K562 (cell line): Measurements from ENCODE around the gene EYA3. TPM values are rescaled to one million over a fixed set of nuclear protein-coding genes. Genes with fewer than 3 reads are reported as not detected.

Experiments used
- CEBPB ChIP-seq: fragments of 450-650 bp; IDR thresholded peaks from 2 replicates; pipeline ENCODE4 v1.6.1; 2016; ENCODE audit warnings: missing genetic modification characterization, missing compliant biosample characterization
- CEBPG ChIP-seq, 3 experiments: fragments of 200-800 bp in 1 of 3; sonication (Bioruptor generic) in 1 of 3; sonication (generic) in 1 of 3; formaldehyde crosslinking in 1 of 3; IDR thresholded peaks in 2 of 3; conservative IDR thresholded peaks in 1 of 3; 2 replicates each; pipeline versions ENCODE4 v1.6.1 to v1.8.0; 2016 to 2022; ENCODE audit warnings: missing compliant biosample characterization in 2 of 3, missing genetic modification characterization in 2 of 3, mild to moderate bottlenecking in 1 of 3, missing genetic modification reagents in 1 of 3
- ERF ChIP-seq: fragments of 450-650 bp; formaldehyde crosslinking; IDR thresholded peaks from 2 replicates; pipeline ENCODE4 v1.4.0; 2020; ENCODE audit warnings: mild to moderate bottlenecking, mixed read lengths
- GTF2A2 ChIP-seq: IDR thresholded peaks from 2 replicates; pipeline ENCODE4 v1.6.1; 2016; ENCODE audit warnings: mild to moderate bottlenecking, missing genetic modification characterization, missing compliant biosample characterization
- KAT7 ChIP-seq: sonication (generic); formaldehyde crosslinking; IDR thresholded peaks from 2 replicates; pipeline ENCODE4 v1.8.0; 2022; ENCODE audit warnings: missing genetic modification reagents, mild to moderate bottlenecking, borderline replicate concordance
- KDM2B ChIP-seq: fragments of 250-450 bp; sonication (Bioruptor Pico); IDR thresholded peaks from 2 replicates; pipeline ENCODE4 v1.8.0; 2021; ENCODE audit warnings: mild to moderate bottlenecking, moderate library complexity
- L3MBTL2 ChIP-seq: fragments of 450-650 bp; IDR thresholded peaks from 2 replicates; pipeline ENCODE4 v1.6.1; 2016; ENCODE audit warnings: mild to moderate bottlenecking, moderate library complexity
- MCM3 ChIP-seq: fragments of 450-650 bp; IDR thresholded peaks from 2 replicates; pipeline ENCODE4 v1.6.1; 2016
- NR2C2 ChIP-seq, 2 experiments: fragments of 200-800 bp in 1 of 2; sonication (Bioruptor generic) in 1 of 2; sonication (generic) in 1 of 2; formaldehyde crosslinking in 1 of 2; IDR thresholded peaks; 2 replicates each; pipeline versions ENCODE4 v1.6.1 to v1.8.0; 2016 to 2022; ENCODE audit warnings: mild to moderate bottlenecking in 1 of 2, missing compliant biosample characterization in 1 of 2, missing genetic modification characterization in 1 of 2, missing genetic modification reagents in 1 of 2
- NUFIP1 ChIP-seq: fragments of 450-650 bp; IDR thresholded peaks from 2 replicates; pipeline ENCODE4 v1.6.1; 2018; ENCODE audit not compliant: partially characterized antibody
- SAFB ChIP-seq: fragments of 200-400 bp; formaldehyde crosslinking; IDR thresholded peaks from 2 replicates; pipeline ENCODE4 v1.6.1; 2017; ENCODE audit warnings: low read depth, low read length, borderline replicate concordance
- STAT5B ChIP-seq: fragments of 250-450 bp; sonication (Bioruptor Pico); IDR thresholded peaks from 2 replicates; pipeline ENCODE4 v1.8.0; 2021; ENCODE audit warnings: mild to moderate bottlenecking, inconsistent platforms
- TAF7 ChIP-seq: fragments of 450-650 bp; IDR thresholded peaks from 2 replicates; pipeline ENCODE4 v1.6.1; 2016; ENCODE audit warnings: missing genetic modification characterization, missing compliant biosample characterization
- ZNF354B ChIP-seq: fragments of 250-450 bp; sonication (Bioruptor Pico); IDR thresholded peaks from 2 replicates; pipeline ENCODE4 v1.4.0; 2020
- ZNF583 ChIP-seq: fragments of 250-450 bp; sonication (Bioruptor Pico); IDR thresholded peaks from 2 replicates; pipeline ENCODE4 v1.4.0; 2020
- ZNF75A ChIP-seq: fragments of 450-650 bp; formaldehyde crosslinking; IDR thresholded peaks from 2 replicates; pipeline ENCODE4 v1.4.0; 2020; ENCODE audit warnings: mild to moderate bottlenecking
- ZNF766 ChIP-seq: fragments of 200-800 bp; sonication (Bioruptor generic); conservative IDR thresholded peaks from 2 replicates; pipeline ENCODE4 v1.6.1; 2016; ENCODE audit warnings: missing genetic modification characterization, missing compliant biosample characterization
- polyA plus RNA-seq, 8 experiments: library from polyadenylated mRNA; depleted of rRNA in 4 of 8; stranded (reverse) in 5 of 8; unstranded in 3 of 8; fragments of >200 nt; fragmentation: Nextera tagmentation in 2 of 8; fragmentation: Illumina TruSeq in 1 of 8; extraction: Ambion mirVana in 2 of 8; extraction: Trizol in 1 of 8; gene quantifications; 2 replicates each; pipeline versions ENCODE4 v1.2.1 to v1.2.3, GENCODE V29; 2011 to 2014; ENCODE audit warnings: inconsistent platforms in 1 of 8, missing spikeins in 1 of 8
- total RNA-seq, 7 experiments: library from RNA; depleted of rRNA in 6 of 7; stranded (reverse); fragments of >200 nt in 6 of 7; fragmentation: Illumina TruSeq in 2 of 7; extraction: Trizol in 2 of 7; gene quantifications; 2 replicates each; pipeline versions ENCODE4 v1.2.1 to v1.2.3, GENCODE V29; 2011 to 2021; ENCODE audit warnings: low replicate concordance in 1 of 7
- TF ChIP-seq, protein P1 (sequence below): fragments of 450-650 bp; IDR thresholded peaks from one replicate; pipeline ENCODE4 v1.6.1; 2018; ENCODE audit warnings: mild to moderate bottlenecking, moderate library complexity; ENCODE audit not compliant: partially characterized antibody
- TF ChIP-seq, protein P2 (sequence below): fragments of 450-650 bp; formaldehyde crosslinking; conservative IDR thresholded peaks from 2 replicates; pipeline ENCODE4 v1.4.0; 2022; ENCODE audit warnings: mild to moderate bottlenecking, missing genetic modification characterization
- TF ChIP-seq, protein P3 (sequence below): sonication (generic); formaldehyde crosslinking; IDR thresholded peaks from 2 replicates; pipeline ENCODE4 v1.5.0; 2020; ENCODE audit warnings: missing genetic modification reagents
- TF ChIP-seq, protein P4 (sequence below): fragments of 150-350 bp; conservative IDR thresholded peaks from 2 replicates; pipeline ENCODE4 v1.6.1; 2014; ENCODE audit warnings: low read length

EYA3 gene
- total and polyA plus RNA-seq, 9 of the 15 experiments (the other 6 are each of a cell fraction or from before 2014, with no cell fraction given), result 21.7 to 64.0 (median 43.6) TPM

DNA sequence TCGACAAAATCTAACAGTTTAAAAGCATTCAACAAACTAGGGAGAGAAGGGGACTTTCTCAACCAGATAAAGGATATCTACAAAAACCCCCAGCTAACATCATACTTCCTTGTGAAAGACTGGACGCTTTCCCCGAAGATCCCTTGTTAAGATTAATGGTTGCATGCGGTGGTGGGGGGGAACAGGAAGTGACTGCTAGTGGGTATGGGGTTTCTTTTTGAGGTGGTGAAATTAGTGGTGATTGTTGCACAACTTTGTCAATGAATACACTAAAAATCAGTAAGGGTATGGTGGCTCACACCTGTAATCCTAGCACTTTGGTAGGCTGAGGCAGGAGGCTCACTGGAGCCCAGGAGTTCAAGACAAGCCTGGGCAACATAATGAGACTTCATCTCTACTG lies 26.9 kb upstream of the EYA3 start (continued):
- TF ChIP-seq CEBPG (CRISPR knock-in tag; IDR thresholded peaks at IDR 0.05), result peak; percentile 97
- peak; percentile 99 for TF ChIP-seq CEBPG (tag; conservative IDR thresholded peaks at IDR 0.05 in 1 of 2, IDR thresholded peaks at IDR 0.05 in 1 of 2)
- TF ChIP-seq, protein P1, sequence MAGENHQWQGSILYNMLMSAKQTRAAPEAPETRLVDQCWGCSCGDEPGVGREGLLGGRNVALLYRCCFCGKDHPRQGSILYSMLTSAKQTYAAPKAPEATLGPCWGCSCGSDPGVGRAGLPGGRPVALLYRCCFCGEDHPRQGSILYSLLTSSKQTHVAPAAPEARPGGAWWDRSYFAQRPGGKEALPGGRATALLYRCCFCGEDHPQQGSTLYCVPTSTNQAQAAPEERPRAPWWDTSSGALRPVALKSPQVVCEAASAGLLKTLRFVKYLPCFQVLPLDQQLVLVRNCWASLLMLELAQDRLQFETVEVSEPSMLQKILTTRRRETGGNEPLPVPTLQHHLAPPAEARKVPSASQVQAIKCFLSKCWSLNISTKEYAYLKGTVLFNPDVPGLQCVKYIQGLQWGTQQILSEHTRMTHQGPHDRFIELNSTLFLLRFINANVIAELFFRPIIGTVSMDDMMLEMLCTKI, result no peak
- TF ChIP-seq ZNF75A (CRISPR knock-in tag), result no peak
- TF ChIP-seq ZNF354B (CRISPR knock-in tag), result no peak
- no peak for TF ChIP-seq KAT7 (CRISPR knock-in tag)
- TF ChIP-seq, protein P2, sequence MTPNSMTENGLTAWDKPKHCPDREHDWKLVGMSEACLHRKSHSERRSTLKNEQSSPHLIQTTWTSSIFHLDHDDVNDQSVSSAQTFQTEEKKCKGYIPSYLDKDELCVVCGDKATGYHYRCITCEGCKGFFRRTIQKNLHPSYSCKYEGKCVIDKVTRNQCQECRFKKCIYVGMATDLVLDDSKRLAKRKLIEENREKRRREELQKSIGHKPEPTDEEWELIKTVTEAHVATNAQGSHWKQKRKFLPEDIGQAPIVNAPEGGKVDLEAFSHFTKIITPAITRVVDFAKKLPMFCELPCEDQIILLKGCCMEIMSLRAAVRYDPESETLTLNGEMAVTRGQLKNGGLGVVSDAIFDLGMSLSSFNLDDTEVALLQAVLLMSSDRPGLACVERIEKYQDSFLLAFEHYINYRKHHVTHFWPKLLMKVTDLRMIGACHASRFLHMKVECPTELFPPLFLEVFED, result peak; percentile 51
- no peak for TF ChIP-seq STAT5B (CRISPR knock-in tag)
- TF ChIP-seq, protein P3, sequence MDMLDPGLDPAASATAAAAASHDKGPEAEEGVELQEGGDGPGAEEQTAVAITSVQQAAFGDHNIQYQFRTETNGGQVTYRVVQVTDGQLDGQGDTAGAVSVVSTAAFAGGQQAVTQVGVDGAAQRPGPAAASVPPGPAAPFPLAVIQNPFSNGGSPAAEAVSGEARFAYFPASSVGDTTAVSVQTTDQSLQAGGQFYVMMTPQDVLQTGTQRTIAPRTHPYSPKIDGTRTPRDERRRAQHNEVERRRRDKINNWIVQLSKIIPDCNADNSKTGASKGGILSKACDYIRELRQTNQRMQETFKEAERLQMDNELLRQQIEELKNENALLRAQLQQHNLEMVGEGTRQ, result no peak
- TF ChIP-seq ZNF583 (CRISPR knock-in tag), result peak; percentile 66; the same call in 1 of the 2 replicates
- peak; percentile 81 for TF ChIP-seq L3MBTL2
- TF ChIP-seq KDM2B (CRISPR knock-in tag), result no peak
- no peak for TF ChIP-seq MCM3
- TF ChIP-seq ERF (CRISPR knock-in tag), result no peak
- TF ChIP-seq NR2C2 (CRISPR knock-in tag; IDR thresholded peaks at IDR 0.05), result no peak
- TF ChIP-seq NR2C2 (tag; IDR thresholded peaks at IDR 0.05), result peak; percentile 64
- TF ChIP-seq, protein P4, sequence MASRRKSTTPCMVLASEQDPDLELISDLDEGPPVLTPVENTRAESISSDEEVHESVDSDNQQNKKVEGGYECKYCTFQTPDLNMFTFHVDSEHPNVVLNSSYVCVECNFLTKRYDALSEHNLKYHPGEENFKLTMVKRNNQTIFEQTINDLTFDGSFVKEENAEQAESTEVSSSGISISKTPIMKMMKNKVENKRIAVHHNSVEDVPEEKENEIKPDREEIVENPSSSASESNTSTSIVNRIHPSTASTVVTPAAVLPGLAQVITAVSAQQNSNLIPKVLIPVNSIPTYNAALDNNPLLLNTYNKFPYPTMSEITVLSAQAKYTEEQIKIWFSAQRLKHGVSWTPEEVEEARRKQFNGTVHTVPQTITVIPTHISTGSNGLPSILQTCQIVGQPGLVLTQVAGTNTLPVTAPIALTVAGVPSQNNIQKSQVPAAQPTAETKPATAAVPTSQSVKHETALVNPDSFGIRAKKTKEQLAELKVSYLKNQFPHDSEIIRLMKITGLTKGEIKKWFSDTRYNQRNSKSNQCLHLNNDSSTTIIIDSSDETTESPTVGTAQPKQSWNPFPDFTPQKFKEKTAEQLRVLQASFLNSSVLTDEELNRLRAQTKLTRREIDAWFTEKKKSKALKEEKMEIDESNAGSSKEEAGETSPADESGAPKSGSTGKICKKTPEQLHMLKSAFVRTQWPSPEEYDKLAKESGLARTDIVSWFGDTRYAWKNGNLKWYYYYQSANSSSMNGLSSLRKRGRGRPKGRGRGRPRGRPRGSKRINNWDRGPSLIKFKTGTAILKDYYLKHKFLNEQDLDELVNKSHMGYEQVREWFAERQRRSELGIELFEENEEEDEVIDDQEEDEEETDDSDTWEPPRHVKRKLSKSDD, result no peak
- no peak for TF ChIP-seq TAF7 (tag)
- peak; percentile 99 for TF ChIP-seq CEBPB (tag)
- TF ChIP-seq SAFB, result no peak
- no peak for TF ChIP-seq GTF2A2 (tag)
- no peak for TF ChIP-seq NUFIP1
- TF ChIP-seq ZNF766, result peak; percentile 93
